GM12878 (cell line): ENCODE data around the gene OSMR. TPM values are rescaled to one million over a fixed set of nuclear protein-coding genes. Genes with fewer than 3 reads are reported as not detected.

Source experiments
- ATAC-seq: fragments of 200-7000 bp; cut with Tn5 transposase; 3 replicates; pipeline ENCODE4 v1.9.1; 2020; ENCODE audit warnings: mild to moderate bottlenecking, moderate library complexity
- BruUV-seq: library from RNA; stranded (reverse); fragments of 400-500 nt; replicated peaks from 2 replicates; lab custom pipeline; 2021; lab: Mats Ljungman, UMichigan
- CTCF ChIA-PET: fragments of 300-600 bp; sonication (Branson Sonifier 250); formaldehyde crosslinking; extraction: SDS; loops from one replicate; lab custom pipeline; 2021; ENCODE audit warnings: inconsistent platforms; lab: Yijun Ruan, JAX
- POLR2A ChIA-PET: fragments of 350-600 bp; formaldehyde crosslinking; extraction: SDS; loops from one replicate; lab custom pipeline; 2021; ENCODE audit warnings: inconsistent platforms; lab: Charles Lee
- RAD21 ChIA-PET: fragments of 300-600 bp; sonication (Branson Sonifier 250); formaldehyde crosslinking; loops from one replicate; lab custom pipeline; 2023; ENCODE audit warnings: antibody characterized with exemption; ENCODE audit not compliant: unreplicated experiment; lab: Charles Lee
- SMC1A ChIA-PET: fragments of 300-600 bp; sonication (Branson Sonifier 250); formaldehyde crosslinking; loops from one replicate; lab custom pipeline; 2023; ENCODE audit not compliant: unreplicated experiment, uncharacterized antibody; lab: Charles Lee
- DNase-seq: peaks from one replicate; pipeline ENCODE4 v3.0.0-alpha.2; 2011; ENCODE audit warnings: low read depth, low spot score
- FAIRE-seq: peaks from 3 replicates; lab custom pipeline; 2011; peaks lifted over from hg19 to GRCh38; lab: Jason Lieb, UNC
- H2AFZ ChIP-seq: 2 replicates; pipeline ENCODE4 v1.6.0; 2011; ENCODE audit warnings: low read depth, low read length, control low read depth; ENCODE audit not compliant: control insufficient read depth
- H3K27ac ChIP-seq: 2 replicates; pipeline ENCODE4 v1.5.1; 2011; ENCODE audit warnings: control low read depth; ENCODE audit not compliant: control insufficient read depth, insufficient read depth
- H3K27me3 ChIP-seq, 2 experiments: replicated peaks in 1 of 2; 2 replicates each; pipeline versions ENCODE4 v1.6.0 to v1.6.1; 2011; ENCODE audit warnings: low read length in 1 of 2; ENCODE audit not compliant: control insufficient read depth in 2 of 2, insufficient read depth in 2 of 2
- H3K36me3 ChIP-seq, 2 experiments: 2 replicates each; pipeline ENCODE4 v1.5.1; 2011; ENCODE audit warnings: low read length in 1 of 2; ENCODE audit not compliant: control insufficient read depth in 2 of 2, insufficient read depth in 2 of 2
- H3K4me1 ChIP-seq: 2 replicates; pipeline ENCODE4 v1.6.1; 2011; ENCODE audit warnings: mild to moderate bottlenecking, low read length, moderate library complexity, mixed read lengths; ENCODE audit not compliant: control insufficient read depth, insufficient read depth
- H3K4me2 ChIP-seq: 2 replicates; pipeline ENCODE4 v1.6.0; 2011; ENCODE audit warnings: control low read depth; ENCODE audit not compliant: control insufficient read depth, insufficient read depth
- H3K4me3 ChIP-seq: fragments of 200-600 bp; sonication (generic); 2 replicates; pipeline ENCODE4 v1.5.1; 2016
- H3K79me2 ChIP-seq: 2 replicates; pipeline ENCODE4 v1.6.0; 2011; ENCODE audit warnings: low read length; ENCODE audit not compliant: control insufficient read depth, insufficient read depth
- H3K9ac ChIP-seq: 2 replicates; pipeline ENCODE4 v1.8.0; 2011; ENCODE audit warnings: low read length, control low read depth, mixed read lengths; ENCODE audit not compliant: control insufficient read depth, insufficient read depth
- H3K9me3 ChIP-seq: replicated peaks from 3 replicates; pipeline ENCODE4 v1.5.1; 2011; ENCODE audit warnings: mild to moderate bottlenecking, low read length; ENCODE audit not compliant: control insufficient read depth, insufficient read depth
- H4K20me1 ChIP-seq: 2 replicates; pipeline ENCODE4 v1.6.0; 2011; ENCODE audit not compliant: control insufficient read depth, insufficient read depth
- ATF2 ChIP-seq: IDR thresholded peaks from 2 replicates; pipeline ENCODE4 v1.6.1; 2012; ENCODE audit warnings: low read length, inconsistent platforms
- CHD4 ChIP-seq: fragments of 200-600 bp; sonication (generic); IDR thresholded peaks from 2 replicates; pipeline ENCODE4 v1.6.1; 2016; ENCODE audit warnings: mild to moderate bottlenecking
- HCFC1 ChIP-seq: fragments of 150-350 bp; IDR thresholded peaks from 2 replicates; pipeline ENCODE4 v1.6.1; 2014; ENCODE audit warnings: low read length
- NFXL1 ChIP-seq: fragments of 450-650 bp; IDR thresholded peaks from 2 replicates; pipeline ENCODE4 v1.6.1; 2017; ENCODE audit warnings: antibody characterized with exemption, mild to moderate bottlenecking, borderline replicate concordance
- PAX8 ChIP-seq: fragments of 450-650 bp; IDR thresholded peaks from 2 replicates; pipeline ENCODE4 v1.6.1; 2017; ENCODE audit warnings: mild to moderate bottlenecking, moderate library complexity
- SPI1 ChIP-seq: IDR thresholded peaks from 2 replicates; pipeline ENCODE4 v1.6.1; 2011; ENCODE audit warnings: low read depth, mild to moderate bottlenecking, low read length, moderate library complexity, borderline replicate concordance; ENCODE audit not compliant: insufficient read depth
- WGBS: methylation state at CpG from one replicate; pipeline ENCODE4 v1.1.6; 2016; ENCODE audit warnings: low lambda C conversion rate; ENCODE audit not compliant: insufficient replicate concordance, insufficient coverage; ENCODE audit errors: missing lambda C conversion rate; 5-methylcytosine and 5-hydroxymethylcytosine counted together
- in situ Hi-C: fragments of 300-500 bp; cut with MboI; formaldehyde crosslinking; loops from 9 replicates; pipeline ENCODE4 v1.14.3; 2018; ENCODE audit warnings: mixed read lengths
- intact Hi-C: fragments of 100-400 bp; cut with micrococcal nuclease; formaldehyde crosslinking; loops from one replicate; pipeline ENCODE4 v1.14.2; 2022; ENCODE audit not compliant: unreplicated experiment
- polyA plus RNA-seq, 11 experiments: library from polyadenylated mRNA; depleted of rRNA in 4 of 11; unstranded in 6 of 11; stranded (reverse) in 5 of 11; fragments of >200 nt; fragmentation: Nextera tagmentation in 4 of 11; fragmentation: Illumina TruSeq in 1 of 11; extraction: Ambion mirVana in 4 of 11; extraction: Trizol in 1 of 11; gene quantifications; 1 replicate in 1 of 11; 2 replicates in 10 of 11; pipeline versions ENCODE4 v1.2.1 to v1.2.3, GENCODE V29; 2011 to 2016; ENCODE audit warnings: inconsistent platforms in 2 of 11, missing spikeins in 2 of 11, low read depth in 1 of 11
- total RNA-seq, 4 experiments: library from RNA; depleted of rRNA in 3 of 4; stranded (reverse); fragments of >200 nt in 3 of 4; fragmentation: Illumina TruSeq in 1 of 4; extraction: Trizol in 1 of 4; gene quantifications; 2 replicates each; pipeline versions ENCODE4 v1.2.1 to v1.2.3, GENCODE V29; 2013 to 2021

OSMR gene
- total and polyA plus RNA-seq, 10 of the 15 experiments (the other 5 are each of a cell fraction or from before 2014, with no cell fraction given): 0.03 to 0.05 TPM; not detected in 8

GRCh38 chr5:38979535-38979934, 133.7 kb downstream of the OSMR start:
- 88% methylated on average over 2 of the region's 2 CpGs for WGBS
- ChIA-PET POLR2A (no interaction called here), SMC1A (interaction anchor here (1.2 to 1.6 kb wide), 2 partner anchors 12 to 14 kb away, joined by 3 to 5 read pairs; no protein-coding TSS in a partner anchor), CTCF (interaction anchor here (1.1 kb wide), 1 partner anchor 101 kb away, joined by 3 read pairs; no protein-coding TSS in a partner anchor), RAD21 (no interaction called here)
- H3K9ac ChIP-seq: no peak overlapping the region
- H3K27me3 ChIP-seq: no peaks in the 10 kb centered on the region
- intact Hi-C loops (no loop called here), in situ Hi-C loops (no loop called here)
- no peak overlapping the region for H3K27ac ChIP-seq
- H4K20me1 ChIP-seq: no peaks in the 10 kb centered on the region
- H3K36me3 ChIP-seq: peaks cover 0 to 3% of the 10 kb centered on the region in 2 experiments; a peak in 1 of 4 replicates
- DNase-seq (no peak), FAIRE-seq (no peak), ATAC-seq (no peak)
- H3K4me2 ChIP-seq: no peak overlapping the region
- H3K79me2 ChIP-seq: no peaks in the 10 kb centered on the region
- H3K4me3 ChIP-seq: no peak overlapping the region
- BruUV-seq: TSS peak; percentile 27
- TF ChIP-seq NFXL1: no peak
- no peak for TF ChIP-seq SPI1
- TF ChIP-seq HCFC1: no peak
- no peak for TF ChIP-seq ATF2
- no peak for TF ChIP-seq CHD4
- TF ChIP-seq PAX8: no peak
- H3K9me3 ChIP-seq: no peaks in the 10 kb centered on the region
- no peak overlapping the region for H2AFZ ChIP-seq
- no peaks in the 10 kb centered on the region for H3K4me1 ChIP-seq

Other genes starting within 250 kb of the OSMR start
- gene RICTOR, start 228.4 kb downstream of the OSMR start, total RNA-seq (2014; rRNA removed): 12.4 and 18.2 TPM in 2 replicates
- gene RICTOR, start 228.4 kb downstream of the OSMR start, total RNA-seq (2014; rRNA removed; fragmentation: Illumina TruSeq; extraction: Trizol): 16.0 and 16.3 TPM in 2 replicates
- gene RICTOR, start 228.4 kb downstream of the OSMR start, total RNA-seq (2021): 14.4 and 15.4 TPM in 2 replicates
- gene RICTOR, start 228.4 kb downstream of the OSMR start, polyA plus RNA-seq (2011; rRNA removed): 23.0 and 37.1 TPM in 2 replicates
- gene RICTOR, start 228.4 kb downstream of the OSMR start, polyA plus RNA-seq (2014; fragmentation: Illumina TruSeq; extraction: Trizol): 7.9 and 11.1 TPM in 2 replicates
- 1 to 10 TPM; 2.7 to 5.4 TPM for gene RICTOR, start 228.4 kb downstream of the OSMR start, polyA plus RNA-seq (2014; fragmentation: Nextera tagmentation; extraction: Ambion mirVana)
- 4.6 and 5.3 TPM in 2 replicates for gene RICTOR, start 228.4 kb downstream of the OSMR start, polyA plus RNA-seq (2014; rRNA removed)
- 1 to 10 TPM; 4.9 to 5.8 TPM for gene RICTOR, start 228.4 kb downstream of the OSMR start, polyA plus RNA-seq (2016; fragmentation: Nextera tagmentation; extraction: Ambion mirVana)